Measurements from ENCODE around the gene PAFAH2.

Gene PAFAH2

GRCh38 chr1:26031196-26031595 lies 33.3 kb upstream of the PAFAH2 start:
- no peak for DNase-seq (ENCODE audit: low read depth)

GRCh38 chr1:26029864-26030481 lies 32.1 kb upstream of the PAFAH2 start:
- no peak for DNase-seq (ENCODE audit: low read depth)

- DNase-seq (ENCODE audit: low read depth) = no peak
These were observed 31.4 kb upstream of the PAFAH2 start for GRCh38 chr1:26029054-26029863.

GRCh38 chr1:26028490-26028980 lies 30.7 kb upstream of the PAFAH2 start:
- no peak for DNase-seq (ENCODE audit: low read depth)

GRCh38 chr1:26027716-26028489 lies 30.0 kb upstream of the PAFAH2 start:
- DNase-seq (ENCODE audit: low read depth) = no peak

GRCh38 chr1:26025517-26025916 lies 27.7 kb upstream of the PAFAH2 start:
- DNase-seq (ENCODE audit: low read depth) = no peak

- no peak for DNase-seq (ENCODE audit: low read depth)
These were observed 27.2 kb upstream of the PAFAH2 start for GRCh38 chr1:26025060-26025459.

- DNase-seq (ENCODE audit: low read depth) = no peak
These were observed 26.0 kb upstream of the PAFAH2 start for GRCh38 chr1:26023826-26024225.

- no peak for DNase-seq (ENCODE audit: low read depth)
These were observed 25.1 kb upstream of the PAFAH2 start for GRCh38 chr1:26023009-26023408.

GRCh38 chr1:26022404-26022779 lies 24.5 kb upstream of the PAFAH2 start:
- no peak for DNase-seq (ENCODE audit: low read depth)

GRCh38 chr1:26021647-26022403 lies 24.0 kb upstream of the PAFAH2 start, which contains the start of gene EXTL1:
EXTL1 (plus strand) TSS chr1:26021775; CDS start chr1:26022647, 872 bp downstream.
- DNase-seq (ENCODE audit: low read depth) = no peak

- no peak for DNase-seq (ENCODE audit: low read depth)
These were observed 23.2 kb upstream of the PAFAH2 start for GRCh38 chr1:26020941-26021646.

- DNase-seq (ENCODE audit: low read depth) = no peak
These were observed 22.5 kb upstream of the PAFAH2 start for GRCh38 chr1:26020330-26020768.

GRCh38 chr1:26019641-26020315 lies 21.9 kb upstream of the PAFAH2 start:
- DNase-seq (ENCODE audit: low read depth) = no peak

GRCh38 chr1:26017606-26018005 lies 19.7 kb upstream of the PAFAH2 start:
- no peak for DNase-seq (ENCODE audit: low read depth)

- DNase-seq (ENCODE audit: low read depth) = no peak
These were observed 19.2 kb upstream of the PAFAH2 start for GRCh38 chr1:26016953-26017545.

GRCh38 chr1:26016258-26016952 lies 18.5 kb upstream of the PAFAH2 start:
- no peak for DNase-seq (ENCODE audit: low read depth)

- DNase-seq (ENCODE audit: low read depth) = no peak
These were observed 17.5 kb upstream of the PAFAH2 start for GRCh38 chr1:26015358-26015757.

- no peak for DNase-seq (ENCODE audit: low read depth)
These were observed 16.3 kb upstream of the PAFAH2 start for GRCh38 chr1:26014179-26014578.

- no peak for DNase-seq (ENCODE audit: low read depth)
These were observed 15.0 kb upstream of the PAFAH2 start for GRCh38 chr1:26012864-26013263.
